Mesodermal cell (in vitro differentiated cells): ENCODE measurements around the gene ALDH16A1.
"Not testable (repeated sequence)": the region's sequence is repeated elsewhere in the genome, so short reads cannot be mapped to it uniquely, and the experiment has no call there.

Experiments
- H3K27ac ChIP-seq: 2 replicates; pipeline ENCODE4 v1.7.0; 2013; ENCODE audit warnings: mild to moderate bottlenecking, low read depth, low read length, moderate library complexity; ENCODE audit not compliant: severe bottlenecking
- H3K36me3 ChIP-seq: 2 replicates; pipeline ENCODE4 v1.7.1; 2013; ENCODE audit warnings: mild to moderate bottlenecking, low read length, moderate library complexity; ENCODE audit not compliant: control insufficient read depth, insufficient read depth
- H3K4me1 ChIP-seq: one replicate; pipeline ENCODE4 v1.7.1; 2013; ENCODE audit warnings: mild to moderate bottlenecking, low read length; ENCODE audit not compliant: insufficient read depth, control insufficient read depth, poor library complexity, severe bottlenecking
- H3K4me3 ChIP-seq: 2 replicates; pipeline ENCODE4 v1.7.0; 2013; ENCODE audit warnings: low read length, control low read depth, mild to moderate bottlenecking; ENCODE audit not compliant: insufficient read depth, poor library complexity, severe bottlenecking; ENCODE audit errors: extremely low read depth
- H3K9me3 ChIP-seq: 2 replicates; pipeline ENCODE4 v1.7.1; 2013; ENCODE audit warnings: mild to moderate bottlenecking, low read length, moderate library complexity; ENCODE audit not compliant: control insufficient read depth
- WGBS, 2 experiments: methylation state at CpG; one replicate each; pipeline ENCODE4 v1.1.5; 2013; ENCODE audit warnings: missing lambda C conversion rate in 2 of 2; ENCODE audit not compliant: insufficient coverage in 2 of 2; 5-methylcytosine and 5-hydroxymethylcytosine counted together

The ALDH16A1 gene

DNA sequence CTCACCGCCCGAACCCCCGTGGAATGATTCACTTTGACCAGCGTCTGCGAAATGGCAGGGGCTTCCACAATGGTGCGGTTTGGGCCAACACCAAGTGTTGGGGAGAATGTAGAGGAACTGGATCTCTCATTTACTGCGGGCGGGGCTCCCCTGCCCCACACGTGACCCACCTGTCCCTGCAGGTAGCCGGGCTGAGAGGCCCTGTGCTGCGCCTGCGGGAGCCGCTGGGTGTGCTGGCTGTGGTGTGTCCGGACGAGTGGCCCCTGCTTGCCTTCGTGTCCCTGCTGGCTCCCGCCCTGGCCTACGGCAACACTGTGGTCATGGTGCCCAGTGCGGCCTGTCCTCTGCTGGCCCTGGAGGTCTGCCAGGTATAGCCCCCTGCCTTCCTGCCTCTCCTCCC, 15.2 kb downstream of the ALDH16A1 start:
- peaks cover 35% of the 10 kb centered on the region for H3K36me3 ChIP-seq
- H3K27ac ChIP-seq: no peak overlapping the region
- H3K4me3 ChIP-seq: no peak overlapping the region
- H3K4me1 ChIP-seq: peaks cover 7% of the 10 kb centered on the region
- no peaks in the 10 kb centered on the region for H3K9me3 ChIP-seq
- WGBS, 2 experiments: 92 to 93% methylated on average over 18 to 19 of the region's 19 CpGs

DNA sequence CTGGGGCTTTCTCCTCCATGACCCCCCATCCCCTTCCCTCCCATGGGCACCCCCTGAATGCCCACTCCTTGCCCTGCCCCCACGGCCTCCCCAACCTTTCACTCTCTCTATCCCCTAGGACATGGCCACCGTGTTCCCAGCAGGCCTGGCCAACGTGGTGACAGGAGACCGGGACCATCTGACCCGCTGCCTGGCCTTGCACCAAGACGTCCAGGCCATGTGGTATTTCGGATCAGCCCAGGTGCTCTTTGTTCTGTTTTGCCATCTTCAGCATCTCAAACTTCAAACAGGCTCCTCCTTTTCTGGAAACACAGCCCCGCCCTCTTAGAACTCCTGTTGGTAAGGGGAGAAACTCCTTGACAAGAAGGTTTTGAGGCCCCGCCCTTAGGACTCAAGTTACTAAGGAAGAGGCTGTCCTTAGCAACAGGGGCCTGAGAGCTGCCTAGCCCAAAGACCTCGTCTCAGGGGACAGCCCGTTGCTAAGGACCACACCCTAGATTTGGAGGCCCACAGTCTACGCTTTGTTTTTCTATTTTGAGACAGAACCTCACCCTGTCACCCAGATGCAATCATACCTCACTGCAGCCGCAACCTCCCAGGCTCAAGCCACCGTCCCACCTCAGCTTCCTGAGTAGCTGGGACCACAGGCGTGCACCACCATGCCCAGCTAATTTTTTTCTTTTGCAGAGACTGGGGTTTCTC, 15.9 kb downstream of the ALDH16A1 start:
- Histone ChIP-seq H3K9me3 (no peaks in the 10 kb centered on the region), H3K4me3 (no peak overlapping the region), H3K4me1 (peaks cover 8% of the 10 kb centered on the region), H3K36me3 (peaks cover 35% of the 10 kb centered on the region), H3K27ac (no peak overlapping the region)
- WGBS, 2 experiments: 78 to 87% methylated on average over 14 to 15 of the region's 15 CpGs

DNA sequence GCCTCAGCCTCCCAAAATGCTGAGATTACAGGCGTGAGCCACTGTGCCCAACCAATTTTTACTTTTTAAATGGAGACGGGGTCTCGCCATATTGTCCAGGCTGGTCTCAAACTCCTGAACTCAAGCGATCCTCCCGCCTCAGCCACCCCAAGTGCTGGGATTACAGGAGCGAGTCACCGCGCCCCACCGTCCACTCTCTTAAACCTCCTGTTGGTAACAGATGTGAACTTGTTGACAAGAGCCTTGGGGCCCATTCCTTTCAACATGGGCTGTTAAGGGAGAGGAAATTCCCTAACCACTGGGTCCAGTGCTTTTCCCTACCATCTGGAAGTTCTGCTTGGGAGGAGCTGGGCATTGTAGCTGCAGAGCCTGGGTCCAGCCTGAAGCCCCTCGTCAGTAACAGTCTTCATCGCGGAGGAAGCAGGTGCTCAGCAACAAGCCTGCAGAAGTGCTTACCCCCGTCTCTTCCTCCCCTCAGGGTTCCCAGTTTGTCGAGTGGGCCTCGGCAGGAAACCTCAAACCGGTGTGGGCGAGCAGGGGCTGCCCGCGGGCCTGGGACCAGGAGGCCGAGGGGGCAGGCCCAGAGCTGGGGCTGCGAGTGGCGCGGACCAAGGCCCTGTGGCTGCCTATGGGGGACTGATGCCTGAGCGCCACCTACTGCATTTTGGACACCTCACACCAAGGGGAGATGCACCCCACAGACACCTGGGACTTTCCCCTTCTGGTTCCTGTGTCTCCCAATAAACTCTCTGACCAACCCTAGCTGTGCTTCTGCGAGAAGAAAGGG, 17.0 kb downstream of the ALDH16A1 start:
- Histone ChIP-seq H3K9me3 (no peaks in the 10 kb centered on the region), H3K36me3 (peaks cover 35% of the 10 kb centered on the region), H3K4me1 (peaks cover 8% of the 10 kb centered on the region), H3K4me3 (no peak overlapping the region), H3K27ac (no peak overlapping the region)
- WGBS, 2 experiments: 96 to 97% methylated on average over 22 to 24 of the region's 25 CpGs

DNA sequence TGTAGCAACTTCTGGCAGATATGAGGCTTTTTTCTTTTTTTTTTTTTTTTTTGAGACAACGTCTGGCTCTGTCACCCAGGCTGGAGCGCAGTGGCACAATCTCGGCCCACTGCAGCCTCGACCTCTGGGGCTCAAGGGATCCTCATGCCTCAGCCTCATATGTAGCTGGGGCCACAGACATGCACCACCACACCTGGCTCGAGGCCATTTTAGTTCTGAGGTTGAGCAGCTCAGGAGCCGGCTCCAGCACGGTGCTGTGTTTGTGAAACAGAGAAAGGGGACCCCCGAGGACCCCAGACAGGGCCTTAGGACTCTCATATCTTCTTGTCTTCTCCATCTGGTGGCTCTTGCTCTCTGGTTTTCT, 17.6 kb downstream of the ALDH16A1 start:
- Histone ChIP-seq H3K27ac (no peak overlapping the region), H3K9me3 (no peaks in the 10 kb centered on the region), H3K4me3 (no peak overlapping the region), H3K36me3 (peaks cover 31% of the 10 kb centered on the region), H3K4me1 (peaks cover 8% of the 10 kb centered on the region)
- WGBS, 2 experiments: 82 to 98% methylated on average over 7 of the region's 8 CpGs

DNA sequence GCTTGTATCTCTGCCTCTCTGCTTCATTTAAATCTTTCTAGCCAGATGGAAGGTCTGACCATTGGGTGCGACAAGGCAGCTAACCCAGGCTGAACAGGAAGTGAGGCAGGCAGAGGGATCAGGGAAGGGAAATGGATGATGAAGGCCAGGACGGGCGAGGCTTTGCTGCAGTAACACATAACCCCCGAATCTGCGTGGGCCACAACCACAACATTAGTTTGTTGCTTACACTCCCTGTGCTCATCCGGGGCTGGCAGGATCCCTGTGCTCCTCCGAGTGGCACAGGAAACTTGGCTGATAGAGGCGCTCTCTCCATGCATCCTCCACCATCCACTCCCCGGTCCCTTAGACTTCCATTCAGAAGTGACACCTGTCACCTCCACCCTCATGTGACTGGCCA, 19.9 kb downstream of the ALDH16A1 start:
- Histone ChIP-seq H3K4me1 (peaks cover 8% of the 10 kb centered on the region), H3K9me3 (no peaks in the 10 kb centered on the region), H3K4me3 (no peak overlapping the region), H3K36me3 (peaks cover 22% of the 10 kb centered on the region), H3K27ac (no peak overlapping the region)
- 94 to 96% methylated on average over 7 to 9 of the region's 9 CpGs for WGBS, 2 experiments

DNA sequence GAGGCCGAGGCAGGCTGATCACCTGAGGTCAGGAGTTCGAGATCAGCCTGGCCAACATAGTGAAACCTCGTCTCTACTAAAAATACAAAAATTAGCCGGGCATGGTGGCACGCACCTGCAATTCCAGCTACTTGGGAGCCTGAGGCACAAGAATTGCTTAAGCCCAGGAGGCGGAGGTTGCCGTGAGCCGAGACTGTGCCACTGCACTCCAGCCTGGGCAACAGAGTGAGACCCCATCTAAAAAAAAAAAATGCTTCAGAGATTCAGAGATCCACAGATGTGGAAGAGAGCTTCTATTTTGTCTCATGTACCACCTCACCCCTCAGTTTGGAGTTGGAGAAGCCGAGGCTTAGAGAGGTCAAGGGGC, 20.5 kb downstream of the ALDH16A1 start:
- H3K36me3 ChIP-seq: peaks cover 17% of the 10 kb centered on the region
- not testable (repeated sequence) for H3K4me3 ChIP-seq, H3K4me1 ChIP-seq, H3K27ac ChIP-seq, H3K9me3 ChIP-seq
- 82 to 93% methylated on average over 6 to 7 of the region's 9 CpGs for WGBS, 2 experiments

DNA sequence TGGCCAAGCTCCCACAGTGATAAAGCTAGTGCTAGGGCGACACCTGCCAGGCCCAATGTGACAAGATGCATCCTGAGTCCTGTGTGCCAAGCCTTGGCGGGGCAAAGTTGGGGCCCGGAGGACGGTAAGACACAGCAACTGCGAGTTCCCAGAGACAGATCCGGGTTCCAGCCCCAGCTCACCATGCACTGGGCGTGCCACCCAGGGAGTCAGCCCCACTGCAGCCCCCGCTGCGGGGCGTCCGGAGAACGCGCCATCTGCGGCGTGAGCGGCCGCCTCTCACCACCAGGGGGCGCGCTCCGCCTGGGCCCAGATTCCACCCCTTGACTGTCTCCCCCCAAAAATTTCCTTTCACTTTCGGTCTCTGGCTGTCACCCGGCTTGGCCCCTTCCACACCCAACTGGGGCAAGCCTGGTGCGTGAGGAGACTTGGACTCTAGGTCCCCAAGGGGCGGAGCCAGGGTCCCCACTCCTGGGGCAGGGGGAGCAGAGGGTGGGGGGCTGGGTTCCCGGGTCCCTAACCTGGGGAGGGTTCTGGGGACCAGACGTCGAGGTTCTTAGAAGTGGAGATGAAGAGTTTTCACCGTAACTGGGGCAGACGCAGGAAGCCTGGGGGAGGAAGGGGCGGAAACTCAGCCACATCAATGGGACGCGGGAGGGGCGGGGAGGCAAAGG, 21.0 kb downstream of the ALDH16A1 start, which contains the start of gene FLT3LG:
Gene FLT3LG, plus strand, starts transcription at position 348 of the 674 bp plus-strand sequence. CDS start 425 bp downstream, outside the sequence.
- Histone ChIP-seq H3K4me1 (peaks cover 8% of the 10 kb centered on the region), H3K36me3 (peaks cover 13% of the 10 kb centered on the region), H3K27ac (no peak within 1 kb of the TSS), H3K4me3 (peak within 1 kb of the TSS; percentile 36), H3K9me3 (no peaks in the 10 kb centered on the region)
- 17 to 36% methylated on average over 8 to 28 of the region's 33 CpGs for WGBS, 2 experiments

DNA sequence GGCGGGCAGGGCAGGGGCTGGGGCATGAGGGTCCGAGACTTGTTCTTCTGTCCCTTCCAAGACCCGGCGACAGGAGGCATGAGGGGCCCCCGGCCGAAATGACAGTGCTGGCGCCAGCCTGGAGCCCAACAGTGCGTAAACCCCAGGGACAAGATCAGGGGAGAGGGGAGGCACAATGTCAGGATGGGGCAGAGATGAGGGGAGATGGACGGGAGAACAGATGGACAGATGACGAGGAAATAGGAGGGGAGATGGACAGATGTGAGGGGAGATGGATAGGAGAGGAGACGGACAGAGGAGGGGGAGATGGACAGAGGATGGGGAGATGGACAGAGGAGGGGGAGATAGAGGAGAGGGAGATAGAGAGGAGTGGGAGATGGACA, 21.5 kb downstream of the ALDH16A1 start:
- H3K4me3 ChIP-seq: peak overlapping the region; percentile 36
- H3K27ac ChIP-seq: no peak overlapping the region
- peaks cover 13% of the 10 kb centered on the region for H3K36me3 ChIP-seq
- peaks cover 8% of the 10 kb centered on the region for H3K4me1 ChIP-seq
- WGBS, 2 experiments: 42 to 57% methylated on average over 10 to 11 of the region's 11 CpGs
- no peaks in the 10 kb centered on the region for H3K9me3 ChIP-seq

DNA sequence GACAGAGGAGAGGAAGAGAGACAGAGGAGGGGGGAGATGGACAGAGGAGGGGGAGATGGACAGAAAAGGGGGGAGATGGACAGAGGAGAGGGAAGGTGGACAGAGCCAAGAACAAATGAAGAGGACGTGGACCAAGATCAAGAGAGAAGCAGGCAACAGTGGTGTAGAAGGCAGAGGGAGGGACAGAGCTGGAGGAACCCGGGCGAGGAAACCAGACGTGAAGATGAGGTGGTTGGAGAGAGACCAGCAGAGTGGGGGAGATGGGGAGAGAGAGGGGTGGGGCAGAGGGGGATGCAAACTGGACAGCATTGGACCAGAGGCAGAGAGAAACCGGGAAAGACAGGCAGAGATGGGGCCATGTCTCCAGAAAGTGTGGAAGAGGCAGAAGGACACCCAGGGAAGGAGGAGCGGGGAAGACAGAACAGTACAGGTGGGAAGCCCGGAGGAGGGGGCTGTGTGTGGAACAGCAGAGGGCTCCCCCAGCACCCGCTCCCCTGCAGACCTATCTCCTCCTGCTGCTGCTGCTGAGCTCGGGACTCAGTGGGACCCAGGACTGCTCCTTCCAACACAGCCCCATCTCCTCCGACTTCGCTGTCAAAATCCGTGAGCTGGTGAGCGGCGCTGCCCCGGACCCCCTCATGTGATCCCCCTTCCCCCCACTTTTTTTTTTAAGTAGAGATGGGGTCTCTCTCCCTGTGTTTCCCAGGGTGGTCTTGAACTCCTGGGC, 22.3 kb downstream of the ALDH16A1 start:
- Histone ChIP-seq H3K4me1 (peaks cover 8% of the 10 kb centered on the region), H3K9me3 (no peaks in the 10 kb centered on the region), H3K27ac (no peak overlapping the region), H3K4me3 (no peak overlapping the region), H3K36me3 (peaks cover 6% of the 10 kb centered on the region)
- WGBS, 2 experiments: 83 to 87% methylated on average over 7 to 11 of the region's 15 CpGs
